Transverse colon (tissue), 4 donors: Measurements from ENCODE around the gene BACH1.

Experiments used
- POLR2A ChIP-seq: fragments of 450-650 bp; IDR thresholded peaks from one replicate; pipeline ENCODE4 v1.6.1; 2016; ENCODE audit warnings: antibody characterized with exemption, mild to moderate bottlenecking, moderate library complexity
- POLR2AphosphoS5 ChIP-seq, 3 donors: sonication (generic); formaldehyde crosslinking; IDR thresholded peaks; one replicate each; pipeline ENCODE4 v1.6.1; 2016; ENCODE audit warnings: antibody characterized with exemption in 3 of 3
- TF ChIP-seq, protein P1 (sequence below), 5 experiments: fragments of 200-600 bp in 3 of 5; fragments of 450-650 bp in 2 of 5; sonication (generic) in 3 of 5; IDR thresholded peaks; 1 replicate in 2 of 5; 2 replicates in 3 of 5; pipeline ENCODE4 v1.5.1; 2016 to 2017; ENCODE audit warnings: antibody characterized with exemption in 5 of 5, inconsistent platforms in 3 of 5, mild to moderate bottlenecking in 2 of 5, moderate library complexity in 1 of 5

DNA sequence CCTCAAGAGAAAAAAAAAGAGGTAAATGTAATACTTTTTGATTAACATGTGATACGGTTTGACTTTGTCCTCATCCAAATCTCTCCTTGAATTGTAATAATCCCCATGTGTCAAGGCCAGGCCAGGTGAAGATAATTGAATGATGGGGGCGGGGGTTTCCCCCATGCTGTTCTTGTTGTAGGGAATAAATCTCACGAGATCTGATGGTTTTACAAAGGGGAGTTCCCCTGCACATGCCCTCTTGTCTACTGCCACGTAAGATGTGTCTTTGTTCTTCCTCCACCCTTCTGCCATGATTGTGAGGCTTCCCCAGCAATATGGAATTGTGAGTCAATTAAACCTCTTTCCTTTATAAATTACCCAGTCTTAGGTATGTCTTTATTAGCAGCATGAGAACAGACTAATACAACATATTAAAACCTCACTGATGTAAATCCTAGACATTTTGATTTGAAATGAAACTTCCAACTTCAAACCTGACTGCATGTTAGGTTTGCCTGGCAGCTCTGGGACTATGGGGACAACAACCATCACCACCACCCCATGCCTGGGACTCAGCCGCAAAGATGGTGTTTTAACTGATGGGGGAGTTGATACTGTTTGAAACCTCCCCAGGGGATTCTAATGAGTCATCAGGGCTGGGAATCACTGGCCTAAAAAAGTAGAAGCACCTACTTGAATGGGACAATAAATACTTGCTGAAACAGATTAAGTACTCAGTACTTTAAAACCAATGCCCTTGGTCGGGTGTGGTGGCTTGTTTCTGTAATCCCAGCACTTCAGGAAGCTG, 32.8 kb upstream of the BACH1 start:
- TF ChIP-seq POLR2A (no peak), POLR2AphosphoS5 (IDR thresholded peaks at IDR 0.05) (no peak)
- TF ChIP-seq, protein P1, sequence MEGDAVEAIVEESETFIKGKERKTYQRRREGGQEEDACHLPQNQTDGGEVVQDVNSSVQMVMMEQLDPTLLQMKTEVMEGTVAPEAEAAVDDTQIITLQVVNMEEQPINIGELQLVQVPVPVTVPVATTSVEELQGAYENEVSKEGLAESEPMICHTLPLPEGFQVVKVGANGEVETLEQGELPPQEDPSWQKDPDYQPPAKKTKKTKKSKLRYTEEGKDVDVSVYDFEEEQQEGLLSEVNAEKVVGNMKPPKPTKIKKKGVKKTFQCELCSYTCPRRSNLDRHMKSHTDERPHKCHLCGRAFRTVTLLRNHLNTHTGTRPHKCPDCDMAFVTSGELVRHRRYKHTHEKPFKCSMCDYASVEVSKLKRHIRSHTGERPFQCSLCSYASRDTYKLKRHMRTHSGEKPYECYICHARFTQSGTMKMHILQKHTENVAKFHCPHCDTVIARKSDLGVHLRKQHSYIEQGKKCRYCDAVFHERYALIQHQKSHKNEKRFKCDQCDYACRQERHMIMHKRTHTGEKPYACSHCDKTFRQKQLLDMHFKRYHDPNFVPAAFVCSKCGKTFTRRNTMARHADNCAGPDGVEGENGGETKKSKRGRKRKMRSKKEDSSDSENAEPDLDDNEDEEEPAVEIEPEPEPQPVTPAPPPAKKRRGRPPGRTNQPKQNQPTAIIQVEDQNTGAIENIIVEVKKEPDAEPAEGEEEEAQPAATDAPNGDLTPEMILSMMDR (IDR thresholded peaks at IDR 0.05), result no peak
